ENCODE measurements around the gene TOX3.

The TOX3 gene

GRCh38 chr16:52399116-52399515, 147.8 kb downstream of the TOX3 start:
- POLR2A ChIA-PET: no interaction called here
- DNase-seq (ENCODE audit: extremely low spot score): no peak
- TF ChIP-seq FOXM1 (IDR thresholded peaks at IDR 0.05; ENCODE audit: borderline replicate concordance) (no peak), ZNF384 (IDR thresholded peaks at IDR 0.05) (no peak), L3MBTL2 (conservative IDR thresholded peaks at IDR 0.05) (no peak), SUZ12 (IDR thresholded peaks at IDR 0.05) (no peak), ELF4 (IDR thresholded peaks at IDR 0.05) (no peak), PKNOX1 (IDR thresholded peaks at IDR 0.05) (no peak), TARDBP (IDR thresholded peaks at IDR 0.05) (no peak), FOXA1 (IDR thresholded peaks at IDR 0.05) (no peak), CTBP1 (IDR thresholded peaks at IDR 0.05; ENCODE audit: borderline replicate concordance) (no peak), BHLHE40 (IDR thresholded peaks at IDR 0.05; ENCODE audit: borderline replicate concordance) (no peak), LEF1 (IDR thresholded peaks at IDR 0.05; ENCODE audit: borderline replicate concordance) (no peak), HDGF (IDR thresholded peaks at IDR 0.05; ENCODE audit: borderline replicate concordance) (no peak), FOXK2 (IDR thresholded peaks at IDR 0.05) (no peak), SP1 (IDR thresholded peaks at IDR 0.05) (no peak), ARNT (IDR thresholded peaks at IDR 0.05) (no peak), NFRKB (IDR thresholded peaks at IDR 0.05) (no peak)
- CTCF ChIA-PET: no interaction called here

- no peak for DNase-seq (ENCODE audit: extremely low spot score)
- TF ChIP-seq PKNOX1 (IDR thresholded peaks at IDR 0.05) (no peak), FOXM1 (IDR thresholded peaks at IDR 0.05; ENCODE audit: borderline replicate concordance) (no peak), BHLHE40 (IDR thresholded peaks at IDR 0.05; ENCODE audit: borderline replicate concordance) (no peak), FOXK2 (IDR thresholded peaks at IDR 0.05) (no peak), NFRKB (IDR thresholded peaks at IDR 0.05) (no peak), SUZ12 (IDR thresholded peaks at IDR 0.05) (no peak), L3MBTL2 (conservative IDR thresholded peaks at IDR 0.05) (no peak), ARNT (IDR thresholded peaks at IDR 0.05) (no peak), SP1 (IDR thresholded peaks at IDR 0.05) (no peak), CTBP1 (IDR thresholded peaks at IDR 0.05; ENCODE audit: borderline replicate concordance) (no peak), FOXA1 (IDR thresholded peaks at IDR 0.05) (no peak), LEF1 (IDR thresholded peaks at IDR 0.05; ENCODE audit: borderline replicate concordance) (no peak)
- ChIA-PET CTCF (no interaction called here), POLR2A (no interaction called here)
Observed at GRCh38 chr16:52398491-52398960, 148.4 kb downstream of the TOX3 start.

GRCh38 chr16:52398021-52398420, 148.9 kb downstream of the TOX3 start:
- TF ChIP-seq CTBP1 (IDR thresholded peaks at IDR 0.05; ENCODE audit: borderline replicate concordance): no peak
- TF ChIP-seq ZNF384 (IDR thresholded peaks at IDR 0.05): no peak
- no peak for TF ChIP-seq FOXM1 (IDR thresholded peaks at IDR 0.05; ENCODE audit: borderline replicate concordance)
- TF ChIP-seq TARDBP (IDR thresholded peaks at IDR 0.05): no peak
- no peak for TF ChIP-seq FOXK2 (IDR thresholded peaks at IDR 0.05)
- TF ChIP-seq ARNT (IDR thresholded peaks at IDR 0.05): no peak
- no peak for TF ChIP-seq ELF4 (IDR thresholded peaks at IDR 0.05)
- TF ChIP-seq PKNOX1 (IDR thresholded peaks at IDR 0.05): no peak
- no peak for TF ChIP-seq FOXA1 (IDR thresholded peaks at IDR 0.05)
- TF ChIP-seq L3MBTL2 (conservative IDR thresholded peaks at IDR 0.05): no peak
- TF ChIP-seq SUZ12 (IDR thresholded peaks at IDR 0.05): no peak
- no peak for TF ChIP-seq NFRKB (IDR thresholded peaks at IDR 0.05)
- TF ChIP-seq LEF1 (IDR thresholded peaks at IDR 0.05; ENCODE audit: borderline replicate concordance): no peak
- no peak for TF ChIP-seq BHLHE40 (IDR thresholded peaks at IDR 0.05; ENCODE audit: borderline replicate concordance)
- no peak for TF ChIP-seq SP1 (IDR thresholded peaks at IDR 0.05)
- TF ChIP-seq HDGF (IDR thresholded peaks at IDR 0.05; ENCODE audit: borderline replicate concordance): no peak
- no peak for DNase-seq (ENCODE audit: extremely low spot score)
- CTCF ChIA-PET: no interaction called here
- POLR2A ChIA-PET: no interaction called here

GRCh38 chr16:52393448-52393847, 153.5 kb downstream of the TOX3 start:
- TF ChIP-seq HDGF (IDR thresholded peaks at IDR 0.05; ENCODE audit: borderline replicate concordance): no peak
- no peak for TF ChIP-seq NFRKB (IDR thresholded peaks at IDR 0.05)
- TF ChIP-seq ELF4 (IDR thresholded peaks at IDR 0.05): no peak
- no peak for TF ChIP-seq TARDBP (IDR thresholded peaks at IDR 0.05)
- TF ChIP-seq FOXM1 (IDR thresholded peaks at IDR 0.05; ENCODE audit: borderline replicate concordance): no peak
- TF ChIP-seq BHLHE40 (IDR thresholded peaks at IDR 0.05; ENCODE audit: borderline replicate concordance): no peak
- TF ChIP-seq CTBP1 (IDR thresholded peaks at IDR 0.05; ENCODE audit: borderline replicate concordance): no peak
- TF ChIP-seq LEF1 (IDR thresholded peaks at IDR 0.05; ENCODE audit: borderline replicate concordance): no peak
- no peak for DNase-seq (ENCODE audit: extremely low spot score)
- CTCF ChIA-PET: no interaction called here
- POLR2A ChIA-PET: no interaction called here

GRCh38 chr16:52389045-52389444, 157.9 kb downstream of the TOX3 start:
- no peak for TF ChIP-seq SP1 (IDR thresholded peaks at IDR 0.05)
- TF ChIP-seq CTBP1 (IDR thresholded peaks at IDR 0.05; ENCODE audit: borderline replicate concordance): no peak
- TF ChIP-seq ELF4 (IDR thresholded peaks at IDR 0.05): no peak
- TF ChIP-seq ZNF384 (IDR thresholded peaks at IDR 0.05): no peak
- TF ChIP-seq SUZ12 (IDR thresholded peaks at IDR 0.05): no peak
- no peak for TF ChIP-seq PKNOX1 (IDR thresholded peaks at IDR 0.05)
- TF ChIP-seq FOXK2 (IDR thresholded peaks at IDR 0.05): no peak
- no peak for TF ChIP-seq NFRKB (IDR thresholded peaks at IDR 0.05)
- CTCF ChIA-PET: no interaction called here
- DNase-seq (ENCODE audit: extremely low spot score): no peak
- POLR2A ChIA-PET: no interaction called here

All from HEK293T (cell line).